ENCODE data around the gene NTSR2.

- TF ChIP-seq, protein P1, sequence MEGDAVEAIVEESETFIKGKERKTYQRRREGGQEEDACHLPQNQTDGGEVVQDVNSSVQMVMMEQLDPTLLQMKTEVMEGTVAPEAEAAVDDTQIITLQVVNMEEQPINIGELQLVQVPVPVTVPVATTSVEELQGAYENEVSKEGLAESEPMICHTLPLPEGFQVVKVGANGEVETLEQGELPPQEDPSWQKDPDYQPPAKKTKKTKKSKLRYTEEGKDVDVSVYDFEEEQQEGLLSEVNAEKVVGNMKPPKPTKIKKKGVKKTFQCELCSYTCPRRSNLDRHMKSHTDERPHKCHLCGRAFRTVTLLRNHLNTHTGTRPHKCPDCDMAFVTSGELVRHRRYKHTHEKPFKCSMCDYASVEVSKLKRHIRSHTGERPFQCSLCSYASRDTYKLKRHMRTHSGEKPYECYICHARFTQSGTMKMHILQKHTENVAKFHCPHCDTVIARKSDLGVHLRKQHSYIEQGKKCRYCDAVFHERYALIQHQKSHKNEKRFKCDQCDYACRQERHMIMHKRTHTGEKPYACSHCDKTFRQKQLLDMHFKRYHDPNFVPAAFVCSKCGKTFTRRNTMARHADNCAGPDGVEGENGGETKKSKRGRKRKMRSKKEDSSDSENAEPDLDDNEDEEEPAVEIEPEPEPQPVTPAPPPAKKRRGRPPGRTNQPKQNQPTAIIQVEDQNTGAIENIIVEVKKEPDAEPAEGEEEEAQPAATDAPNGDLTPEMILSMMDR (IDR thresholded peaks at IDR 0.05): no peak
- no peak for TF ChIP-seq POLR2A (IDR thresholded peaks at IDR 0.05)
Observed at GRCh38 chr2:11622611-11623010, 47.4 kb downstream of the NTSR2 start.
